Measurements from ENCODE around the gene TNN.

- TF ChIP-seq POLR2A (IDR thresholded peaks at IDR 0.05), result no peak
- no peak for TF ChIP-seq CTCF (IDR thresholded peaks at IDR 0.05)
- no peak for TF ChIP-seq POLR2AphosphoS5 (IDR thresholded peaks at IDR 0.05)
These were observed 108.6 kb downstream of the TNN start for GRCh38 chr1:175176246-175176645.
